ENCODE measurements around the gene GRM8. TPM values are rescaled to one million over a fixed set of nuclear protein-coding genes. Genes with fewer than 3 reads are reported as not detected.

GRM8 gene
- polyA plus RNA-seq, 1 donor (not counting 4 experiments of a cell fraction or from before 2014, with no cell fraction given) = not detected

DNA sequence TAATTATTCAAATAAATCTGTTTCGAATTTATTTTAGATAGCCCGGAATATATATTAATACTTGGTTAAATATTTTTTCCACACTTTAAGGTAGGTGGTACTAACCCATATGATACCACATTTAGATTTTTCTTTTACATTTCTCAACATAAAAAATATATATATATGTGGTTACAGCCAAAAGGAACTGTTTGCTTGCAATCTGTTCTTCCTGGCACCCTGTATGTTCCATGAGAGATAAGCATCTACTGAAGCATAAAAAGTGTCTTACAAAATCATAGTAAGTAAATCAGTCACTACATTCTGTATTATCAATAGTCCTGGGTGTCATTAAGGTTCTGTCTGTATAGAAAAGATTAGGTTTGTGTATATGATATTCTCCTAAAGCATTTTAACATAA lies 726.8 kb downstream of the GRM8 start:
- dilution Hi-C loops (cut with MboI; ENCODE audit: extremely low pct_ligation_motif_present, low sequenced_read_pairs) = no loop called here
- Histone ChIP-seq H3K9me1 (ENCODE audit: control insufficient read depth, extremely low read depth, insufficient read depth, low read length) (no peaks in the 10 kb centered on the region), H3K27ac (ENCODE audit: control insufficient read depth, insufficient read depth, low read length) (no peak overlapping the region), H3K79me2 (ENCODE audit: control insufficient read depth, insufficient read depth, low read length) (no peaks in the 10 kb centered on the region), H3K4me1 (ENCODE audit: control insufficient read depth, extremely low read depth, insufficient read depth, low read length) (peaks cover 4% of the 10 kb centered on the region), H3K9ac (ENCODE audit: control insufficient read depth, extremely low read depth, insufficient read depth, low read length) (no peak overlapping the region), H3K9me3 (ENCODE audit: control insufficient read depth, low read depth, low read length) (no peaks in the 10 kb centered on the region), H3K4me2 (ENCODE audit: control insufficient read depth, extremely low read depth, insufficient read depth, low read depth, low read length) (no peak overlapping the region), H2AFZ (ENCODE audit: control insufficient read depth, low read length) (no peak overlapping the region), H3K4me3 (ENCODE audit: control insufficient read depth in 2 of 3, extremely low read depth in 1 of 3, insufficient read depth in 2 of 3, low read depth in 1 of 3, low read length in 3 of 3) (no peak overlapping the region), H3K27me3 (ENCODE audit: control insufficient read depth, extremely low read depth, insufficient read depth, low read length) (no peaks in the 10 kb centered on the region), H3K36me3 (ENCODE audit: control insufficient read depth in 2 of 2, extremely low read depth in 1 of 2, insufficient read depth in 2 of 2, low read length in 2 of 2) (no peaks in the 10 kb centered on the region), H4K20me1 (ENCODE audit: control insufficient read depth, extremely low read depth, insufficient read depth, low read length) (no peaks in the 10 kb centered on the region)
- TF ChIP-seq, protein P1, sequence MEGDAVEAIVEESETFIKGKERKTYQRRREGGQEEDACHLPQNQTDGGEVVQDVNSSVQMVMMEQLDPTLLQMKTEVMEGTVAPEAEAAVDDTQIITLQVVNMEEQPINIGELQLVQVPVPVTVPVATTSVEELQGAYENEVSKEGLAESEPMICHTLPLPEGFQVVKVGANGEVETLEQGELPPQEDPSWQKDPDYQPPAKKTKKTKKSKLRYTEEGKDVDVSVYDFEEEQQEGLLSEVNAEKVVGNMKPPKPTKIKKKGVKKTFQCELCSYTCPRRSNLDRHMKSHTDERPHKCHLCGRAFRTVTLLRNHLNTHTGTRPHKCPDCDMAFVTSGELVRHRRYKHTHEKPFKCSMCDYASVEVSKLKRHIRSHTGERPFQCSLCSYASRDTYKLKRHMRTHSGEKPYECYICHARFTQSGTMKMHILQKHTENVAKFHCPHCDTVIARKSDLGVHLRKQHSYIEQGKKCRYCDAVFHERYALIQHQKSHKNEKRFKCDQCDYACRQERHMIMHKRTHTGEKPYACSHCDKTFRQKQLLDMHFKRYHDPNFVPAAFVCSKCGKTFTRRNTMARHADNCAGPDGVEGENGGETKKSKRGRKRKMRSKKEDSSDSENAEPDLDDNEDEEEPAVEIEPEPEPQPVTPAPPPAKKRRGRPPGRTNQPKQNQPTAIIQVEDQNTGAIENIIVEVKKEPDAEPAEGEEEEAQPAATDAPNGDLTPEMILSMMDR (optimal IDR thresholded peaks at IDR 0.05 in 1 of 3, IDR thresholded peaks at IDR 0.05 in 1 of 3, conservative IDR thresholded peaks at IDR 0.05 in 1 of 3; ENCODE audit: extremely low read depth in 1 of 3, insufficient read depth in 2 of 3, low read length in 3 of 3) = no peak
- TF ChIP-seq EZH2 (IDR thresholded peaks at IDR 0.05; ENCODE audit: low read length) = no peak
- FAIRE-seq (no peak), DNase-seq (ENCODE audit: low read depth, low spot score) (no peak)

DNA sequence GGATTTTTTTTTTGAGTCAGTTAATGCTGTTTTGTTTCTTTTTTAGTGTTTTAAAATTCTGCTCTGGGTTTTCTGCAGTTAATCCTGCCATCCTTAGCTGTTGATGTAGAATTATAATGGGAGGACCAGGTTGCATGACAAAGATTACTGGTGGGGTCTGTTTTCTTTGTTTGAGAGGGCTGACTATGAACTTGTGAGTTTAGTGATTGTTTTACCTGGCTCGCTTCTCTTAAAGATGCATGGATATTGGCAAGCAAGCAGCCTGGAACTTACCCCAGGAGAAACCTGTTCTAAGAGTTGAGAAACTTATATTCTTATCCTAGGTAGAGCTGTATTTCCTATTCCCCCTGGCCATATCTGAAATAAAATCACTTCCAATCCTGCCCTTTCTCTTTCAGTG lies 727.8 kb downstream of the GRM8 start:
- Histone ChIP-seq H3K4me2 (ENCODE audit: control insufficient read depth, extremely low read depth, insufficient read depth, low read depth, low read length) (no peak overlapping the region), H2AFZ (ENCODE audit: control insufficient read depth, low read length) (no peak overlapping the region), H3K36me3 (ENCODE audit: control insufficient read depth in 2 of 2, extremely low read depth in 1 of 2, insufficient read depth in 2 of 2, low read length in 2 of 2) (no peaks in the 10 kb centered on the region), H3K4me1 (ENCODE audit: control insufficient read depth, extremely low read depth, insufficient read depth, low read length) (peaks cover under 1% of the 10 kb centered on the region), H3K79me2 (ENCODE audit: control insufficient read depth, insufficient read depth, low read length) (no peaks in the 10 kb centered on the region), H3K9me1 (ENCODE audit: control insufficient read depth, extremely low read depth, insufficient read depth, low read length) (no peaks in the 10 kb centered on the region), H3K9me3 (ENCODE audit: control insufficient read depth, low read depth, low read length) (no peaks in the 10 kb centered on the region), H3K4me3 (ENCODE audit: control insufficient read depth in 2 of 3, extremely low read depth in 1 of 3, insufficient read depth in 2 of 3, low read depth in 1 of 3, low read length in 3 of 3) (no peak overlapping the region), H3K27ac (ENCODE audit: control insufficient read depth, insufficient read depth, low read length) (no peak overlapping the region), H3K9ac (ENCODE audit: control insufficient read depth, extremely low read depth, insufficient read depth, low read length) (no peak overlapping the region), H4K20me1 (ENCODE audit: control insufficient read depth, extremely low read depth, insufficient read depth, low read length) (no peaks in the 10 kb centered on the region), H3K27me3 (ENCODE audit: control insufficient read depth, extremely low read depth, insufficient read depth, low read length) (no peaks in the 10 kb centered on the region)
- dilution Hi-C loops (cut with MboI; ENCODE audit: extremely low pct_ligation_motif_present, low sequenced_read_pairs) = no loop called here
- TF ChIP-seq, protein P1 (optimal IDR thresholded peaks at IDR 0.05 in 1 of 3, IDR thresholded peaks at IDR 0.05 in 1 of 3, conservative IDR thresholded peaks at IDR 0.05 in 1 of 3; ENCODE audit: extremely low read depth in 1 of 3, insufficient read depth in 2 of 3, low read length in 3 of 3) = no peak
- no peak for TF ChIP-seq EZH2 (IDR thresholded peaks at IDR 0.05; ENCODE audit: low read length)
- DNase-seq (ENCODE audit: low read depth, low spot score) (no peak), FAIRE-seq (no peak)
